Glomerular visceral epithelial cell (primary cell): ENCODE measurements around the gene P2RY14.

Experiments used
- DNase-seq: peaks from one replicate; pipeline ENCODE4 v3.0.0-alpha.2; 2016; ENCODE audit errors: extremely low spot score

The P2RY14 gene

GRCh38 chr3:151183265-151183671, 95.1 kb downstream of the P2RY14 start:
- no peak for DNase-seq

- no peak for DNase-seq
Measured at GRCh38 chr3:151182349-151183079, 95.8 kb downstream of the P2RY14 start.

DNA sequence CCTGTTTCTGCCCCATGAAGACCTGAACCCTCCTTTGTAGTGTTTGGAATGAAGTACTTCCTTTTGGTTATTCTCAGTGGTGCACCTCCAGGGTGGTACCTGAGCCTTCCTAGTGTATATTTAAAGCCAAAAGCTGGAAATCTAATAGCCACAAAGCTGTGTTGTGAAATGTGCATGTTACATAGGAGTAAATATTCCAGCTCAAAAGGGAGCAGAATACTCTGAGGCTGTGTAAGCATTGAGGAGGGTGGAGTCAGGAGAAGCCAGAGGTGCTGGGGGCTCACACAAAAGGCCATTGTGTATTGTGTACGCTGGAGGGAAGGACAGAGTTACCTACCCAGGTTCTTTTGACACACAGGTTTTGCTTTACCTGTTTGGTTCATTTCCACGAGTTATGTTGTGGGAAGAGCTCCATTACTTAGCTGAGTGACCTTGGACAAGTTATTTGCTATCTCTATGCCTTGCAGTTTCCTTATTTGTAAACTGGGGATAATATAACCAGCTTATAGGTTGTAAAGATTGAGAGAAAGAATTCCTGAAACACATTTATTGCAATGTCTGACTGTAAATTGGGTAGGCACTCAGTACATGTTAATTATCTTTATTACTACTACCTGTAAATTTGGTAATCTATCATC, 100.0 kb downstream of the P2RY14 start:
- no peak for DNase-seq

DNA sequence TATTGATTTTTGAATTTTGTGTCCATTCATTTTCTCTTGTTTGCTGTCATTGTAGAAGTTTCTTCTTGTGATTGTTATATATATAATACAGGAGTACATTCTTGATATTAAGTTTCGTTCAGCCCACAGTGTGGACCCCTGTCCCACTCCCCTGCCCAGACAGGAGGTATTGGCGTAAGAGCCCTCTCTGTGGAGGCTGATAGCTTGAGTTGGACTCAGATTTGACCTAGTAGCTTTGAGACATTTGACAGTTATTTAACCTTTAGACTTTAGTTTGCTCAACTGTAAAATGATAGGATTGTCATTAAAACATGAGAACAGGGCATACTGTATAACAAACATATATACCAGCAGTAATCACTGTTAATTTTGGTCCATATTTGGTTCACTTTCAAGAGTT, 102.4 kb downstream of the P2RY14 start:
- no peak for DNase-seq

GRCh38 chr3:151174351-151174750, 104.0 kb downstream of the P2RY14 start:
- no peak for DNase-seq

- DNase-seq = peak; percentile 2
Measured at GRCh38 chr3:151171145-151171757, 107.1 kb downstream of the P2RY14 start.

DNA sequence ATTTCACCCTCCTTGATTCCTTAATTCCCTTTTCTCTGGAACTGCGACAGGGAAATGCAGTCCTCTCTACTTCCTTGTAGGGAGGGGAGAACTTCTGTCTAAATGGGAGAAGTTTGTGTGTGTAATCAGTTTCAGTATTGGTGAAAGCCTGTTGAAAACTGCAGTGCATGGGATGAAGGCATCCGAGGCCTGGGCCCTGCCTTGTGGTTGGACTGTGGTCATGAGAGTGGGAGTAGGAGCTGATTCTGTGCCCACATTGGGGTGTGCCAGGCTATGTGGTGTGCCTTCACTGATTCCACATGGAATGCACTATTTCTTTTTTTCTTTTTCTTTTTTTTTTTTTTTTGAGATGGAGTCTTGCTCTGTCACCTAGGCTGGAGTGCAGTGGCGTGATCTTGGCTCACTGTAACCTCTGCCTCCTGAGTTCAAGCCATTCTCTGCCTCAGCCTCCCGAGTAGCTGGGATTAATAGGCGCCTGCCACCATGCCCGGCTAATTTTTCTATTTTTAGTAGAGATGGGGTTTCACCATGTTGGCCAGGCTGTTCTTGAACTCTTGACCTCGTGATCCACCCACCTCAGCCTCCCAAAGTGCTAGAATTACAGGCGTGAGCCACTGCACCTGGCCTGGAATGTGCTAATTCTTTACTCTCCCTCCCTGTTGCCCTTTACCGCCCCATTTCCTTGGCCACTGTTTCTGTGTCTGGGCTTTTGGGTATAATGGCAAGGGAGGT, 108.2 kb downstream of the P2RY14 start:
- DNase-seq = peak; percentile 67

DNA sequence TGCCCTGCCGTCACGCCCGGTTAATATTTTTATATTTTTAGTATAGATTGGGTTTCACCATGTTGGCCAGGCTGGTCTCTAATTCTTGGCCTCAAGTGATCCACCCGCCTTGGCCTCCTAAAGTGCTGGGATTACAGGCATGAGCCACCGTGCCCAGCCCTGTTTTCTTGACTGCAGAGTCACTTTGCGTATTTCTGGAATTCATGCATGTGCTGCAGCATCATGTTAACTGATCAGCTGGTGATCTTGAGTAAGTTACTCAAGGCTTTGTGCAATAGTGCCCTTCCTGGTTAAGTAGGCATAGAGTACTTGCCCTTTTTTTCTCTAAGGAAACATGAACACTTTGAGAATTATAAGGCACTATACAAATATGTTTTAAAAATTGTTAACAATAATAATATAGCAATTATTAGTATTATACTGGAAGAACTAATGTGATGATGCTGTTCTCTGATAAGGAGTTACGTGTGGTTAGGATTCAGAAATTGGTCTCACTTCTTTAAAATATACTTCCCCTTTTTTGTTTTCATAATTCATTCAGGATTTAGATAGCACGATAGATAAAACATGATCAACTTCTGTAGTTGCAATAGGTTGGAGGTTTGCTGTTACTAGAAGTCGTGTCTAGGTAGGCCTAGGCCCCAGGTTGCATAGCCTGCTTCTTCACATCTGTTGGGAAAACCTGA, 108.9 kb downstream of the P2RY14 start:
- no peak for DNase-seq

DNA sequence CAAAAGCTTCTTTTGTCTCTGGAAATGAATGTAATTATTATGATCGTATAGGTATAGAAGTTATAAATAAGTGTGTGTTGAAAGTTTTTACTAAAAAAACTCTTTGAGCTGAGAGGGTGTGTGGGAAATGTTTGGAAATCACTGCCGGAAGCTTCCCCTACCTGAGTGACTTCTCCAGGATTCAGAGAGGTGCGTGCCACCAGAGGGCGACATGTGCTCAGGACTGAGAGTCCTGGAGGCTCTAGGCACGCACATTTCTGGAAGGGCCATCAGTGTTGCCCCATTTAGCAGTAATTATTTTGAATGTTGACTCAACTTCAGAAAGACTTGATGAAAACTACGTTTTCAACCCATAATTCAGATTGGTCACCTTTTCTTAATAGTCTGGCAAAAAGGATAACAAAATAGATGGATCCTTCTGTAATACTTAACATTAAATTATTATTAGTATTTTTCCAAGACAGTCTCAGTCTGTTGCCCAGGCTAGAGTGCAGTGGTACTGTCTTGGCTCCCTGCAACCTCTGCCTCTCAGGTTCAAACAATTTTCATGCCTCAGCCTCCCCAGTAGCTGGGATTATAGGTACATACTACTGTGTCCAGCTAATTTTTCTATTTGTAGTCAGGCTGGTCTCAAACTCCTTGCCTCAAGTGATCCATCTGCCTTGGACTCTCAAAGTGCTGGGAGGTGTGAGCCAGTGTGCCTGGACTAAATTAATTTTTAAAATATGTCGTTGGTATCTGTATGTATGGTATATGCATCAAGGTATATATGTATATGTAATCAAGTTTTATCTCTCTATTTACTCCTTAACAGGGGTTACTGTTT, 109.9 kb downstream of the P2RY14 start:
- peak; percentile 59 for DNase-seq

- DNase-seq = no peak
Measured at GRCh38 chr3:151166161-151166560, 112.2 kb downstream of the P2RY14 start.

DNA sequence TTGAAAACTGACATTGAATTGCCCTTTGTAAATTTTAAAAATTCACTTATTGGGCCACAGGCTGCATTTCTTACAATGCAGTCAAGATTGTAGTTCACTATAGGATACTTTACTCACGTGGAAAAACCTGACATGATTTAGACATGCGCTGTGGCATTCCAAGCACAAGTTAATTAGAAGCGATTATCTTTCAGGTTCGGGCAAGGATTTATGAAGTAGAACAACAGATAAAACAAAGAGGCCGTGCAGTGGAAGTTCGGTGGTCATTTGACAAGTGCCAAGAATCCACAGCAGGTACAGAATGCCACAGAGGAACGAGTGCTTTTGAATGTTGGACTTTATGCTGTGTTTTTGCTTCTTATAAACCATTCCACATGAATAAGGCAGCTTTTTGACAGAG, 113.1 kb downstream of the P2RY14 start:
- no peak for DNase-seq
